Ishikawa (cell line): ENCODE data around the gene DEAF1.

Source experiments
- EP300 ChIP-seq: IDR thresholded peaks from 2 replicates; pipeline ENCODE4 v1.6.1; 2012; ENCODE audit warnings: borderline replicate concordance
- FOXM1 ChIP-seq: IDR thresholded peaks from 2 replicates; pipeline ENCODE4 v1.6.1; 2012; ENCODE audit warnings: low read depth, borderline replicate concordance
- MAX ChIP-seq: IDR thresholded peaks from 2 replicates; pipeline ENCODE4 v1.6.1; 2012
- RAD21 ChIP-seq: IDR thresholded peaks from 2 replicates; pipeline ENCODE4 v1.6.1; 2012; ENCODE audit warnings: low read depth
- TEAD4 ChIP-seq: IDR thresholded peaks from 2 replicates; pipeline ENCODE4 v1.6.1; 2012
- YY1 ChIP-seq: IDR thresholded peaks from 2 replicates; pipeline ENCODE4 v1.6.1; 2012; ENCODE audit warnings: low read depth

- TF ChIP-seq YY1 (no peak), EP300 (no peak), TEAD4 (no peak), FOXM1 (no peak), MAX (no peak), RAD21 (no peak)
Measured at GRCh38 chr11:706439-706956, 11.5 kb upstream of the DEAF1 start.
